ENCODE results near the gene MARVELD2.

MARVELD2 gene

GRCh38 chr5:69493396-69494133 lies 78.6 kb downstream of the MARVELD2 start:
- DNase-seq: no peak

Measured in DMS 273 treated with DMSO at 0.1 percent for 48 hours (cell line).